SK-N-SH treated with all-trans-retinoic acid at 6 μM for 48 hours (cell line): ENCODE results near the gene ATL2.
"Not testable (repeated sequence)": the region's sequence is repeated elsewhere in the genome, so short reads cannot be mapped to it uniquely, and the experiment has no call there.

Source experiments
- ATAC-seq: fragments of 200-7000 bp; cut with Tn5 transposase; 3 replicates; pipeline ENCODE4 v1.9.1; 2020; ENCODE audit warnings: mild to moderate bottlenecking, moderate library complexity
- BACH2 ChIP-seq: fragments of 250-450 bp; sonication (Bioruptor Pico); IDR thresholded peaks from 2 replicates; pipeline ENCODE4 v1.9.0; 2021; ENCODE audit warnings: mild to moderate bottlenecking, borderline replicate concordance
- CSDC2 ChIP-seq: fragments of 250-450 bp; sonication (Bioruptor Pico); IDR thresholded peaks from 2 replicates; pipeline ENCODE4 v1.5.0; 2020; ENCODE audit warnings: mild to moderate bottlenecking, moderate library complexity
- ESRRG ChIP-seq: fragments of 250-450 bp; sonication (Bioruptor Pico); IDR thresholded peaks from 2 replicates; pipeline ENCODE4 v1.6.1; 2021; ENCODE audit warnings: mild to moderate bottlenecking
- GLIS3 ChIP-seq: fragments of 250-450 bp; sonication (Bioruptor Pico); IDR thresholded peaks from 2 replicates; pipeline ENCODE4 v1.5.0; 2020; ENCODE audit warnings: mild to moderate bottlenecking, moderate library complexity
- OSR1 ChIP-seq: fragments of 250-450 bp; sonication (Bioruptor Pico); IDR thresholded peaks from 2 replicates; pipeline ENCODE4 v1.8.0; 2022; ENCODE audit warnings: moderate library complexity, mild to moderate bottlenecking, inconsistent platforms
- PPARA ChIP-seq: fragments of 250-450 bp; sonication (Bioruptor Pico); IDR thresholded peaks from 2 replicates; pipeline ENCODE4 v1.5.0; 2020; ENCODE audit warnings: mild to moderate bottlenecking, borderline replicate concordance
- RARB ChIP-seq: fragments of 250-450 bp; sonication (Bioruptor Pico); IDR thresholded peaks from 2 replicates; pipeline ENCODE4 v1.8.0; 2021; ENCODE audit warnings: mild to moderate bottlenecking, moderate library complexity
- SNAI2 ChIP-seq: fragments of 250-450 bp; sonication (Bioruptor Pico); IDR thresholded peaks from 2 replicates; pipeline ENCODE4 v1.5.0; 2020; ENCODE audit warnings: mild to moderate bottlenecking, moderate library complexity
- TCF4 ChIP-seq: fragments of 250-450 bp; sonication (Bioruptor Pico); IDR thresholded peaks from 2 replicates; pipeline ENCODE4 v1.8.0; 2021; ENCODE audit warnings: mild to moderate bottlenecking, moderate library complexity, borderline replicate concordance
- TOX ChIP-seq: fragments of 250-450 bp; sonication (Bioruptor Pico); IDR thresholded peaks from 2 replicates; pipeline ENCODE4 v1.8.0; 2021; ENCODE audit warnings: mild to moderate bottlenecking, moderate library complexity, borderline replicate concordance
- ZC3H10 ChIP-seq: fragments of 250-450 bp; sonication (Bioruptor Pico); IDR thresholded peaks from 2 replicates; pipeline ENCODE4 v1.5.1; 2021; ENCODE audit warnings: mild to moderate bottlenecking, moderate library complexity
- ZFP30 ChIP-seq: fragments of 450-650 bp; formaldehyde crosslinking; IDR thresholded peaks from 2 replicates; pipeline ENCODE4 v1.5.0; 2022; ENCODE audit warnings: mild to moderate bottlenecking, moderate library complexity
- ZNF565 ChIP-seq: fragments of 450-650 bp; formaldehyde crosslinking; conservative IDR thresholded peaks from 2 replicates; pipeline ENCODE4 v1.5.0; 2020; ENCODE audit warnings: low read depth, mild to moderate bottlenecking, moderate library complexity
- ZNF70 ChIP-seq: fragments of 450-650 bp; formaldehyde crosslinking; IDR thresholded peaks from 2 replicates; pipeline ENCODE4 v1.5.0; 2020; ENCODE audit warnings: mild to moderate bottlenecking, moderate library complexity
- ZNF8 ChIP-seq: fragments of 450-650 bp; formaldehyde crosslinking; IDR thresholded peaks from 2 replicates; pipeline ENCODE4 v1.5.0; 2020; ENCODE audit warnings: mild to moderate bottlenecking, moderate library complexity
- TF ChIP-seq, protein P1 (sequence below): fragments of 250-450 bp; sonication (Bioruptor Pico); IDR thresholded peaks from 2 replicates; pipeline ENCODE4 v1.5.1; 2021; ENCODE audit warnings: mild to moderate bottlenecking, moderate library complexity
- TF ChIP-seq, protein P2 (sequence below): fragments of 250-450 bp; sonication (Bioruptor Pico); IDR thresholded peaks from 2 replicates; pipeline ENCODE4 v1.8.0; 2020; ENCODE audit warnings: mild to moderate bottlenecking, moderate library complexity, borderline replicate concordance
- TF ChIP-seq, protein P3 (sequence below): fragments of 250-450 bp; sonication (Bioruptor Pico); IDR thresholded peaks from 2 replicates; pipeline ENCODE4 v1.5.0; 2020; ENCODE audit warnings: mild to moderate bottlenecking, moderate library complexity
- TF ChIP-seq, protein P4 (sequence below): fragments of 250-450 bp; sonication (Bioruptor Pico); IDR thresholded peaks from 2 replicates; pipeline ENCODE4 v1.5.1; 2020; ENCODE audit warnings: low read depth, mild to moderate bottlenecking, moderate library complexity

ATL2 gene

DNA sequence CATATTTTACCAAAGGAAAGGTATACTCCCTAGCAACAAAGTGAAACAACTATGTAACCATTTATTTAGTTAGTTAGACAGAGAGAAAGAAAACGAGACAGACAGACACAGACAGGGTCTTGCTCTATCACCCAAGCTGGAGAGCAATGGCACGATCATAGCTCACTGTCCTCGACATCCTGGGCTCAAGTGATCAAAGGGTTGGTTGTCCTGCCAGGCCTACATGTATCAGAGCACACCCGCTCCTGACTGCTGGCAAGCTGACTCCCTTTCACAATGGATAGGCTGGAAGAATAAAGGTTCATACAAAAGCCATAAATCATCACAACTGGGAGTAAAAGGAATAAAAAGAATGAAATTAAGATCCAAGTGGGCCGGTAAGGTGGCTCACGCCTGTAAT is 53.5 kb downstream of the ATL2 start:
- TF ChIP-seq TOX (CRISPR knock-in tag) (no peak), PPARA (CRISPR knock-in tag) (no peak), BACH2 (no peak), GLIS3 (CRISPR knock-in tag) (no peak), ZNF70 (CRISPR knock-in tag) (no peak), RARB (CRISPR knock-in tag) (no peak), ZNF565 (CRISPR knock-in tag) (no peak), TCF4 (CRISPR knock-in tag) (no peak), ZNF8 (CRISPR knock-in tag) (no peak)
- TF ChIP-seq, protein P1, sequence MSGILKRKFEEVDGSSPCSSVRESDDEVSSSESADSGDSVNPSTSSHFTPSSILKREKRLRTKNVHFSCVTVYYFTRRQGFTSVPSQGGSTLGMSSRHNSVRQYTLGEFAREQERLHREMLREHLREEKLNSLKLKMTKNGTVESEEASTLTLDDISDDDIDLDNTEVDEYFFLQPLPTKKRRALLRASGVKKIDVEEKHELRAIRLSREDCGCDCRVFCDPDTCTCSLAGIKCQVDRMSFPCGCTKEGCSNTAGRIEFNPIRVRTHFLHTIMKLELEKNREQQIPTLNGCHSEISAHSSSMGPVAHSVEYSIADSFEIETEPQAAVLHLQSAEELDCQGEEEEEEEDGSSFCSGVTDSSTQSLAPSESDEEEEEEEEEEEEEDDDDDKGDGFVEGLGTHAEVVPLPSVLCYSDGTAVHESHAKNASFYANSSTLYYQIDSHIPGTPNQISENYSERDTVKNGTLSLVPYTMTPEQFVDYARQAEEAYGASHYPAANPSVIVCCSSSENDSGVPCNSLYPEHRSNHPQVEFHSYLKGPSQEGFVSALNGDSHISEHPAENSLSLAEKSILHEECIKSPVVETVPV, result no peak
- TF ChIP-seq, protein P2, sequence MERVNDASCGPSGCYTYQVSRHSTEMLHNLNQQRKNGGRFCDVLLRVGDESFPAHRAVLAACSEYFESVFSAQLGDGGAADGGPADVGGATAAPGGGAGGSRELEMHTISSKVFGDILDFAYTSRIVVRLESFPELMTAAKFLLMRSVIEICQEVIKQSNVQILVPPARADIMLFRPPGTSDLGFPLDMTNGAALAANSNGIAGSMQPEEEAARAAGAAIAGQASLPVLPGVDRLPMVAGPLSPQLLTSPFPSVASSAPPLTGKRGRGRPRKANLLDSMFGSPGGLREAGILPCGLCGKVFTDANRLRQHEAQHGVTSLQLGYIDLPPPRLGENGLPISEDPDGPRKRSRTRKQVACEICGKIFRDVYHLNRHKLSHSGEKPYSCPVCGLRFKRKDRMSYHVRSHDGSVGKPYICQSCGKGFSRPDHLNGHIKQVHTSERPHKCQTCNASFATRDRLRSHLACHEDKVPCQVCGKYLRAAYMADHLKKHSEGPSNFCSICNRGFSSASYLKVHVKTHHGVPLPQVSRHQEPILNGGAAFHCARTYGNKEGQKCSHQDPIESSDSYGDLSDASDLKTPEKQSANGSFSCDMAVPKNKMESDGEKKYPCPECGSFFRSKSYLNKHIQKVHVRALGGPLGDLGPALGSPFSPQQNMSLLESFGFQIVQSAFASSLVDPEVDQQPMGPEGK (CRISPR knock-in tag), result no peak
- TF ChIP-seq, protein P3, sequence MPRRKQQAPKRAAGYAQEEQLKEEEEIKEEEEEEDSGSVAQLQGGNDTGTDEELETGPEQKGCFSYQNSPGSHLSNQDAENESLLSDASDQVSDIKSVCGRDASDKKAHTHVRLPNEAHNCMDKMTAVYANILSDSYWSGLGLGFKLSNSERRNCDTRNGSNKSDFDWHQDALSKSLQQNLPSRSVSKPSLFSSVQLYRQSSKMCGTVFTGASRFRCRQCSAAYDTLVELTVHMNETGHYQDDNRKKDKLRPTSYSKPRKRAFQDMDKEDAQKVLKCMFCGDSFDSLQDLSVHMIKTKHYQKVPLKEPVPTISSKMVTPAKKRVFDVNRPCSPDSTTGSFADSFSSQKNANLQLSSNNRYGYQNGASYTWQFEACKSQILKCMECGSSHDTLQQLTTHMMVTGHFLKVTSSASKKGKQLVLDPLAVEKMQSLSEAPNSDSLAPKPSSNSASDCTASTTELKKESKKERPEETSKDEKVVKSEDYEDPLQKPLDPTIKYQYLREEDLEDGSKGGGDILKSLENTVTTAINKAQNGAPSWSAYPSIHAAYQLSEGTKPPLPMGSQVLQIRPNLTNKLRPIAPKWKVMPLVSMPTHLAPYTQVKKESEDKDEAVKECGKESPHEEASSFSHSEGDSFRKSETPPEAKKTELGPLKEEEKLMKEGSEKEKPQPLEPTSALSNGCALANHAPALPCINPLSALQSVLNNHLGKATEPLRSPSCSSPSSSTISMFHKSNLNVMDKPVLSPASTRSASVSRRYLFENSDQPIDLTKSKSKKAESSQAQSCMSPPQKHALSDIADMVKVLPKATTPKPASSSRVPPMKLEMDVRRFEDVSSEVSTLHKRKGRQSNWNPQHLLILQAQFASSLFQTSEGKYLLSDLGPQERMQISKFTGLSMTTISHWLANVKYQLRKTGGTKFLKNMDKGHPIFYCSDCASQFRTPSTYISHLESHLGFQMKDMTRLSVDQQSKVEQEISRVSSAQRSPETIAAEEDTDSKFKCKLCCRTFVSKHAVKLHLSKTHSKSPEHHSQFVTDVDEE (CRISPR knock-in tag), result no peak
- no peak for ATAC-seq

DNA sequence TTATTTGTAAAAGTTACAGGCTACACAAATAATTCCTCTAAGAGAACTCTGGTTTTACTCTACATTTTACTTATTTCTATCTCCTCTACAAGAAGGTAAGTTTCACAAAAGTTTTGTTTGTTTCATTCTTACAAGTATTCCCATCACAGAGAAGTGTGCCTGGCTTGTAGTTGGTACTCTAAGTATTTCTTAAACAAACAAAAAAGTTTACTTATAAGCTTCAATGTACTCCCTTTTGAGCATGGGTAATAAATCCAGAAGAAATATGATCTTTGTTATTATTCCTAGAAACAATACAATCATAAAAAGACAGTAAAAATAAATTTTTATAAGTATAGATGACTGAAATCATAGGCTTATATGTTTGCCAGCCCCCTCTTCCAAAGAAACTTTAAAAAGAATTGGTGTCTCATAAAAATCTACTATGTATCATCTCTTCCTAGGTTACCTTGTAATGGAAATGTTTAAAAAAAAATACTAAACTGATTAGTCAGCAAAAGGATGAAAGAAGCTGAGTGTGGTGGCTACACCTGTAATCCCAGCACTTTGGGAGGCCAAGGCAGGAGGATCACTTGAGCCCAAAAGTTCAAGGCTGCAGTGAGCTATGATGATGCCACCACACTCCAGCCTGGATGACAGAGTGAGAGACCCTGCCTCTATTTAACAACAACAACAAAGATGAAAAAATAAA is 54.7 kb downstream of the ATL2 start:
- ATAC-seq, result no peak
- TF ChIP-seq, protein P4, sequence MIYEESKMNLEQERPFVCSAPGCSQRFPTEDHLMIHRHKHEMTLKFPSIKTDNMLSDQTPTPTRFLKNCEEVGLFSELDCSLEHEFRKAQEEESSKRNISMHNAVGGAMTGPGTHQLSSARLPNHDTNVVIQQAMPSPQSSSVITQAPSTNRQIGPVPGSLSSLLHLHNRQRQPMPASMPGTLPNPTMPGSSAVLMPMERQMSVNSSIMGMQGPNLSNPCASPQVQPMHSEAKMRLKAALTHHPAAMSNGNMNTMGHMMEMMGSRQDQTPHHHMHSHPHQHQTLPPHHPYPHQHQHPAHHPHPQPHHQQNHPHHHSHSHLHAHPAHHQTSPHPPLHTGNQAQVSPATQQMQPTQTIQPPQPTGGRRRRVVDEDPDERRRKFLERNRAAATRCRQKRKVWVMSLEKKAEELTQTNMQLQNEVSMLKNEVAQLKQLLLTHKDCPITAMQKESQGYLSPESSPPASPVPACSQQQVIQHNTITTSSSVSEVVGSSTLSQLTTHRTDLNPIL (CRISPR knock-in tag), result no peak
- TF ChIP-seq SNAI2, result no peak
- TF ChIP-seq CSDC2 (CRISPR knock-in tag), result no peak
- TF ChIP-seq BACH2, result no peak

DNA sequence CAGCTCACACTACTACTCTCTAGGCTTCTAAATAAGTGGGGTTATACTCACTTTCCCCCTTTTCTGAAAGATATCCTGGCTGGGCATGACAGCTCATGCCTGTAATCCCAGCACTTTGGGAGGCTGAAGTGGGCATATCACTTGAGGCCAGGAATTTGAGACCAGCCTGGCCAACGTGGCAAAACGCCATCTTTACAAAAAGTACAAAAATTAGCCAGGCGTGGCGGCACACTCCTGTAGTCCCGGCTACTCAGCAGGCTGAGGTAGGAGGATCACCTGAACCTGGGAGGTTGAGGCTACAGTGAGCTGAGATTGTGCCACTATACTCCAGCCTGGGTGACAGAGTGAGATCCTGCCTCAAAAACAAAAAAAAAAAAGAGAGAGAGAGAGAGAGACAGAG is 57.8 kb downstream of the ATL2 start:
- ATAC-seq, result not testable (repeated sequence)

DNA sequence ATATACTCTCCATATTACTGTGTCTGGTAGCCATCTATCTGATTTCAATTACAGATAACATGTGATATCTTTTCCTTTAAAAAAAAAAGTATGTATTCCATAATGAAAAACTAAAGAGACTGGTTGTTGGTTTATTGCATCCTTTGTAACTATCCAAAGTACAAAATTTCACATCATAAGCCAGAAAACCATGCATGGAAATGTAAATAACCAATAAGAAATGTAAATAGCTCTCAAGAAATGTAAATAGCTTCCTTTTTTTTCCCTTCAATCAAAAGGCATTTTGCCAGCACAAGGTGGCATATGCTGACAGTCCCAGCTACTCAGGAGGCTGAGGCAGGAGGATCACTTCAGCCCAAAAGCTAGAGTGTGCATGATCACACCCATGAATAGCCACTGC is 59.3 kb downstream of the ATL2 start:
- no peak for TF ChIP-seq ZFP30 (CRISPR knock-in tag)
- no peak for TF ChIP-seq OSR1 (CRISPR knock-in tag)
- TF ChIP-seq TOX (CRISPR knock-in tag), result no peak
- TF ChIP-seq ZC3H10 (CRISPR knock-in tag), result no peak
- TF ChIP-seq ESRRG (CRISPR knock-in tag), result no peak
- ATAC-seq, result no peak

DNA sequence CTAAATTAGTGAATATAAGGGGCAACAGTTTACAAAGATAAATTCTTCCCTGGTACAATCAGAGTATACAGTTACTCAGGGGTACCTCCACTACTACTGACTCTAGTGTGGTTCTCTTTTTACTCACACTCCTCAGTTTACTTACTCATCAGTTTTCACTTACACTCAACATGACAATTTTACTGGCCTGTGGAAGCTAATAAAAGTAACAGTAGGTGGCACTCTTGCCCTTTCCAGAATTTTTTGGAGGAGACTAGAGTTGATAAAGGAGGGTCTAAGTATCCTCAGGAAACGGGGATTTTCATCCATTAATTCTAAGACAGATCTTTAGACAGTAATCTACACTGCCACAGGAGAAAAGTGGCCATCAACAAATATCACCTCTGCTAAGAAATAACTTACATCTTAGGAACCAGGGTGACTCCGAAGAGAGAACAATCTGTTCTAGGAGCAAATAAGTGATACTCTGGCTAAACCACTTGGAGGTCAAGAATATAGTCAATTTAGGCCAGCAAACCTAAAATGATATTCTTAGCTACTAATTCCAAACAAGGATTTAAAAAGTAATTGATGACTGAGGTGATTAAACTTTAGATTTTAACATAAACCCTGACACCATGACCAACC is 61.3 kb downstream of the ATL2 start:
- TF ChIP-seq, protein P3 (CRISPR knock-in tag), result no peak
- TF ChIP-seq, protein P4 (CRISPR knock-in tag), result 0 out of 2 replicates have a peak, but pooled peaks have one; percentile 30
- peak; percentile 94 for ATAC-seq
